Left lung (tissue), 10 donors: ENCODE results near the gene PRLR. TPM values are rescaled to one million over a fixed set of nuclear protein-coding genes. Genes with fewer than 3 reads are reported as not detected.

Experiments used
- ATAC-seq: fragments of 200-7000 bp; cut with Tn5 transposase; one replicate; pipeline ENCODE4 v1.9.1; 2020; ENCODE audit warnings: moderate library complexity
- DNase-seq, 4 donors: peaks; one replicate each; pipeline ENCODE4 v3.0.0-alpha.2; 2013 to 2020
- H3K27ac ChIP-seq, 2 donors: fragments of 200-600 bp; sonication (generic) in 1 of 2; one replicate each; pipeline versions ENCODE4 v1.5.0 to v1.8.0; 2020 to 2021
- H3K27me3 ChIP-seq, 2 donors: fragments of 200-600 bp; sonication (generic) in 1 of 2; one replicate each; pipeline versions ENCODE4 v1.5.0 to v1.8.0; 2020 to 2021
- H3K36me3 ChIP-seq, 2 donors: fragments of 200-600 bp; sonication (generic) in 1 of 2; one replicate each; pipeline versions ENCODE4 v1.5.0 to v1.8.0; 2020 to 2021
- H3K4me1 ChIP-seq, 2 donors: fragments of 200-600 bp; one replicate each; pipeline ENCODE4 v1.8.0; 2021
- H3K4me3 ChIP-seq, 2 donors: fragments of 200-600 bp; sonication (generic) in 1 of 2; one replicate each; pipeline versions ENCODE4 v1.5.0 to v1.8.0; 2020 to 2021; ENCODE audit warnings: mild to moderate bottlenecking in 1 of 2
- H3K9me3 ChIP-seq, 2 donors: fragments of 200-600 bp; sonication (generic) in 1 of 2; one replicate each; pipeline versions ENCODE4 v1.5.0 to v1.8.0; 2020 to 2021
- intact Hi-C, 2 donors: fragments of 100-400 bp; cut with DNase I; formaldehyde crosslinking; loops; one replicate each; pipeline versions ENCODE4 v1.11.2 to v1.14.2; 2022
- polyA plus RNA-seq, 6 donors: library from polyadenylated mRNA; unstranded; fragments of 120-200 nt; gene quantifications; one replicate each; pipeline ENCODE4 v1.2.1, GENCODE V29; 2013; ENCODE audit not compliant: insufficient read length in 6 of 6
- total RNA-seq, 2 donors: library from RNA; stranded (reverse); fragmentation: NEBNext Ultra II Directional; extraction: Animal tissue kit (Norgen Biotek cat#: 25700); gene quantifications; one replicate each; pipeline ENCODE4 v1.2.1, GENCODE V29; 2021
- TF ChIP-seq, protein P1 (sequence below), 2 donors: fragments of 200-600 bp; sonication (generic) in 1 of 2; IDR thresholded peaks; one replicate each; pipeline versions ENCODE4 v1.5.0 to v1.8.0; 2021; ENCODE audit warnings: antibody characterized with exemption in 2 of 2
- donor health status: DM: no; HTN: yes; CAD: no.
- donor health status: DM: no; HTN: no; CAD: no.

Gene PRLR
- total and polyA plus RNA-seq, 8 donors: 0.84 to 4.1 (median 2.5) TPM

DNA sequence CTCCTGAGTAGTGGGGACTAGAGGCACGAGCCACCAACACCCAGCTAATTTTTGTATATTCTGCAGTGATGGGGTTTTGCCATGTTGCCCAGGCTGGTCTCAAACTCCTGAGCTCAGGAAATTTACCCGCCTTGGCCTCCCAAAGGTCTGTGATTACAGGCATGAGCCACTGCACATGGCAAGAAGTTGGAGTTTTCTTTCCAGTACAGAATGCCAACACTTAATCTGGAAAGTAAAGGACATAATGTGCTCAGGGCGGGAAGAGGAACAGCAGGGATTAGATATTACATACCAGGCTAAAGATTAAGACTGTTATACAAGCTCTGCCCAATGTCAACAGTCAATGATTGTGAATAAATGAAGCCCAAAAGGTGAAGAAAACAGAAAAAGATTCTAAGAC is 135.3 kb downstream of the PRLR start:
- no peaks in the 10 kb centered on the region for H3K4me1 ChIP-seq
- intact Hi-C loops: no loop called here
- H3K4me3 ChIP-seq: no peak overlapping the region
- DNase-seq (no peak), ATAC-seq (no peak)
- H3K27me3 ChIP-seq: no peaks in the 10 kb centered on the region
- TF ChIP-seq, protein P1, sequence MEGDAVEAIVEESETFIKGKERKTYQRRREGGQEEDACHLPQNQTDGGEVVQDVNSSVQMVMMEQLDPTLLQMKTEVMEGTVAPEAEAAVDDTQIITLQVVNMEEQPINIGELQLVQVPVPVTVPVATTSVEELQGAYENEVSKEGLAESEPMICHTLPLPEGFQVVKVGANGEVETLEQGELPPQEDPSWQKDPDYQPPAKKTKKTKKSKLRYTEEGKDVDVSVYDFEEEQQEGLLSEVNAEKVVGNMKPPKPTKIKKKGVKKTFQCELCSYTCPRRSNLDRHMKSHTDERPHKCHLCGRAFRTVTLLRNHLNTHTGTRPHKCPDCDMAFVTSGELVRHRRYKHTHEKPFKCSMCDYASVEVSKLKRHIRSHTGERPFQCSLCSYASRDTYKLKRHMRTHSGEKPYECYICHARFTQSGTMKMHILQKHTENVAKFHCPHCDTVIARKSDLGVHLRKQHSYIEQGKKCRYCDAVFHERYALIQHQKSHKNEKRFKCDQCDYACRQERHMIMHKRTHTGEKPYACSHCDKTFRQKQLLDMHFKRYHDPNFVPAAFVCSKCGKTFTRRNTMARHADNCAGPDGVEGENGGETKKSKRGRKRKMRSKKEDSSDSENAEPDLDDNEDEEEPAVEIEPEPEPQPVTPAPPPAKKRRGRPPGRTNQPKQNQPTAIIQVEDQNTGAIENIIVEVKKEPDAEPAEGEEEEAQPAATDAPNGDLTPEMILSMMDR (IDR thresholded peaks at IDR 0.05): no peak
- H3K9me3 ChIP-seq: no peaks in the 10 kb centered on the region
- no peak overlapping the region for H3K27ac ChIP-seq
- no peaks in the 10 kb centered on the region for H3K36me3 ChIP-seq

DNA sequence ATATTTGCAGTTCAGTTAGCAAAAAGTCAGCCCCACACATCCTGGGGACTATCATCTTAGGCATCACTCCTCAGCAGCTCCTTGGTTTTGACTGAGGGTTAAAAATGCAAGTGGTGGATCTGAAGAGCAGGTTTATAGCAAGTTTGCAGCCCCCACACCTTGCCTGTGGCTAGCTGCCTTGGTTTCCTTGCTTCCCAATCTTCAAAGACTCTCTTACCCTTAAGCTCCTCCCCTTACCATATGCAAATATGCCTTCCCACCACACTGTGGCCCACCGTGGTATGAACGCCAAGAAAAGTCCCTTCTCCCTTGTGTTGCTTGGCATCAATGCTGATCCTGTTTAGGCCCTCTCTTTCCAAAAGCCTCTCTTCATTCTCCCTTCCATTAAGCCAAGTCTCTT is 137.6 kb downstream of the PRLR start:
- no peak overlapping the region for H3K4me3 ChIP-seq
- H3K27ac ChIP-seq: no peak overlapping the region
- H3K27me3 ChIP-seq: no peaks in the 10 kb centered on the region

DNA sequence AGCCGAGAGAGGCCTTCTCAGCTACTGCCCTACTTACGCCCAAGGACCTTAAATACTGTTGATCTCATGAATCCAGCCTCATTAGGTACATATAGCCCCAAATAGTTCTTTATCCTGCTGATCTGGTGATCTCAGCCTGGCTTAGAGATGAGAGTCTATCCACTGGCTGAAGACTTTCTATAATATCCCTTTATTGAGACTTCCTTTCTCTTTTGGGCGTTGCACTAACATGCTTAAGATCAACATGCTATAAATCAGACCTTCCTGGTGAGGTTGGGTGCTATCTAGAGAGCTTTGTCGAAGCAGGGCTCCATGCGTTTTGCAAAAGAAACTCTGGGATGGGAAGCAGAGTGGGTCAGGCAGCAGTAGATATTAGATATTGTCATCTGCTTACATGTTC is 138.6 kb downstream of the PRLR start:
- no peak for ATAC-seq
- no peak for DNase-seq
- TF ChIP-seq, protein P1 (IDR thresholded peaks at IDR 0.05): no peak
- Histone ChIP-seq H3K4me3 (no peak overlapping the region), H3K4me1 (no peaks in the 10 kb centered on the region), H3K9me3 (no peaks in the 10 kb centered on the region), H3K27ac (no peak overlapping the region), H3K27me3 (no peaks in the 10 kb centered on the region), H3K36me3 (no peaks in the 10 kb centered on the region)
- intact Hi-C loops: no loop called here

More for the DNA sequence above, 137.6 kb downstream of the PRLR start:
- TF ChIP-seq, protein P1 (IDR thresholded peaks at IDR 0.05): no peak
- no peak for ATAC-seq
- no peaks in the 10 kb centered on the region for H3K4me1 ChIP-seq
- no peak for DNase-seq
- intact Hi-C loops: no loop called here
- H3K9me3 ChIP-seq: no peaks in the 10 kb centered on the region
- H3K36me3 ChIP-seq: no peaks in the 10 kb centered on the region

DNA sequence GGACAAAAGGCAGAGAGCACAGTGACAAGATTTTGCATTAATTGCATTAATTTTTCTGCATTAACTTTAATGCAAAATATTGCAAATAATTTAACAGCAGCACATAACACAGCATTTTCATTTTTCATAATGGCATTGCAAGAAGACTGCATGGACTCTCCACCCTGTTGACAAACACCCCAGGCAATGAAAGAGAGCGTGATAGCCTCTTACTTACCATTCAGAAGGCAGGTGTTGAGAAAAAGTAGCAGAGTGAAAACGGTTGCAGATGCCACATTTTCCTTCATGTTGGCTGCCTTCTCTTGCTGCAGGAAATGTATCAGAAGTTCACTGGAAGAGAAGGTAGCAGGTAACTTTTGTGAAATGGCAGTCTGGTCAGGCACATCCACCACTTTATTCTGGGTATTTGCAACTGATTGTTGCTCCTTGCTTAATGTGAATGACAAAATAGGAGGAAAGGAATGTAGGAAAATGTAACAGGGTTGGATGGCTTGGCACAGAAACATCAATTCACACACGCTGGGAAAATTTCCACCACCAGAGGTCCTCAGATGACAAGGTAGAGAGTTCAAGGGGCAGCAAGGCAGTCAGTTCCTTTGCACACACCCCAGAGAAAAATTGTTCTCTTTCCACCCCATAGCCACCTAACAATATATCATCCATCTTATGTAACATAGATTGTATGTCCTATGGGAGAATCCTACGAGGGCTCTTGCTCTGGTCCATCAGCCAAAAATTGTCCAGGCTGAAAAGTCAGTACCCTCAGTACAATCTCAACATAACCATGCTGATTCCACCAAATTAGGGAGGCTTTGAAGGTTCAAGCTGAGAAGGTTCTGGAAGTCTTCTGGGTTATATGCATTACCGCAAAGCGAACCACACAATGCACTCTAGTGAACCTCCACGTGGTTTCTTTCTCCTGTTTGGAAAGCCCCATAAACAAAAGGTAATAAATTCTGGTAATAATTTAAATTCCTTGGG is 140.7 kb downstream of the PRLR start:
- ATAC-seq: peak; percentile 81
- no peaks in the 10 kb centered on the region for H3K4me1 ChIP-seq
- no peaks in the 10 kb centered on the region for H3K27me3 ChIP-seq
- H3K4me3 ChIP-seq: no peak overlapping the region
- H3K36me3 ChIP-seq: no peaks in the 10 kb centered on the region
- peak in 3 of 4 donors; percentile 36 to 51 (median 40) for DNase-seq
- no peaks in the 10 kb centered on the region for H3K9me3 ChIP-seq
- no peak overlapping the region for H3K27ac ChIP-seq
- TF ChIP-seq, protein P1 (IDR thresholded peaks at IDR 0.05): peak; percentile 55 to 65
- intact Hi-C loops: loop anchor here in 1 of 2 donors (10.0 kb wide), 1 partner anchor 845 kb away; the partner anchor contains the start of gene CAPSL

DNA sequence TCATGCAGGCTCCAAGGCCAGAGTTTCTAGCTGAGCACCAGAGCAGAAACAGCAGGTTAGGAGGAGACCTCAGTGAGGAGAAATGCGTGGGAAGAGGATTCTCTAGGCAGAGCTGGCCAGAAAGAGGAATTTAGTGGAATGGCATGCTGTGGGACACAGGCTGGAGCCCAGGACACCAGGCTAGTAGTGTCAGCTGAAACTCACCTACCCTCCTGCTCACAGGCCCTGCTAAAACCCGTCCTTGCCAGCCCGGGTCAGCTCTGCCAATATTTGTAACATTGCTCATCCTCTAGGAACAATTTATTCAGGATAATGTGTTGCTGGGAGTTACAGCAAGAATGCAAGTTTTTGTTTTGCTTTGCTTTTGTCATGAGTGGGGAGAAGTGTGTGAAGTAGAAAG is 142.3 kb downstream of the PRLR start:
- intact Hi-C loops: loop anchor here in 1 of 2 donors (10.0 kb wide), 1 partner anchor 847 kb away; the partner anchor contains the start of gene CAPSL
- TF ChIP-seq, protein P1 (IDR thresholded peaks at IDR 0.05): no peak
- H3K27me3 ChIP-seq: no peaks in the 10 kb centered on the region
- no peaks in the 10 kb centered on the region for H3K36me3 ChIP-seq
- ATAC-seq (no peak), DNase-seq (no peak)
- no peaks in the 10 kb centered on the region for H3K9me3 ChIP-seq
- H3K27ac ChIP-seq: no peak overlapping the region
- no peak overlapping the region for H3K4me3 ChIP-seq
- no peaks in the 10 kb centered on the region for H3K4me1 ChIP-seq
